HEK293T (cell line): ENCODE data around the gene XPR1.

Source experiments
- BHLHE40 ChIP-seq: fragments of 450-650 bp; IDR thresholded peaks from 2 replicates; pipeline ENCODE4 v1.6.1; 2016; ENCODE audit warnings: mild to moderate bottlenecking, moderate library complexity, borderline replicate concordance
- FOXM1 ChIP-seq: fragments of 450-650 bp; IDR thresholded peaks from 2 replicates; pipeline ENCODE4 v1.6.1; 2017; ENCODE audit warnings: mild to moderate bottlenecking, borderline replicate concordance
- L3MBTL2 ChIP-seq: fragments of 450-650 bp; conservative IDR thresholded peaks from 2 replicates; pipeline ENCODE4 v1.6.1; 2016; ENCODE audit warnings: mild to moderate bottlenecking
- SP1 ChIP-seq: fragments of 450-650 bp; IDR thresholded peaks from 2 replicates; pipeline ENCODE4 v1.6.1; 2017
- ZNF384 ChIP-seq: fragments of 450-650 bp; IDR thresholded peaks from 2 replicates; pipeline ENCODE4 v1.6.1; 2016

- TF ChIP-seq BHLHE40 = no peak
- TF ChIP-seq FOXM1 = no peak
- no peak for TF ChIP-seq ZNF384
- TF ChIP-seq L3MBTL2 = no peak
- no peak for TF ChIP-seq SP1
Measured at GRCh38 chr1:180680558-180681144, 48.8 kb downstream of the XPR1 start.
